HG03342 (cell line): ENCODE data around the gene TOMM6.

Experiments used
- ATAC-seq: cut with Tn5 transposase; IDR thresholded peaks from one replicate; pipeline ENCODE4 v1.9.1; 2021; ENCODE audit warnings: mild to moderate bottlenecking, moderate library complexity; ENCODE audit not compliant: unreplicated experiment

Gene TOMM6

DNA sequence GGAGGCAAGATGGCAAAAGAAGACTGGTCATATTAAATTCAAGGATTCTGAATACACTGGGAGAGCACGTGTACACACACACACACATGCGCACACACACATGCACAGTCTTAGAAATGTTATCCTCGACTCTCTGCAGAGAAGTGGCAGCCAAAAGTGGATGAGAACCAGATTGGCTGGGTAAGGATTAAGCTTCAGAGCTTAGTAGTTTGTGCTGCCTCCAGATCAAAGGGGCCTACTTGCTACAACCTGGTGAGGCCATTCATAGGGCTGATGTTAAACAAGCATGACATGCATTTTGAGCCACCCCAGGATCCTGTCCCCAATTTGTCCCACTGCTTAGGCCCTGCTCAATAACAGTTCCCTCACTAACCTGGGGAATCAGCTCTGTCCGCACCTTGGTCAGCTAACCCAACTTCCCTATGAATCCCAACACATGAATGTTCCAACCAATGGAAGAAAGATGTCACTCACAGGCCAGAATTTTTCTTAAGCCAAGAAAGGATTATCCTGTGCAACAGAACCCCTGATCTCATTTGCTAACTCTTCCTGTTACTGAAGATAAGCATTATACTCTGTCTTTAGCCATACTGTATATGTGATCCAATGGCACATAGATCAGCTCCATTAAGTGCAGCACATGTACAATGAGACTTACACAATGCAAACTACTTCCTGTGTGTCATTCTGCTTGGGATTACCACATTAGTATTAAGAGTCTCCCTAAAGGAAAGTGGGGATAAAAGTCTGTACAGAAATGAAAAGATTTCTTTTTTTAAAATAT, 31.0 kb downstream of the TOMM6 start:
- no peak for ATAC-seq

DNA sequence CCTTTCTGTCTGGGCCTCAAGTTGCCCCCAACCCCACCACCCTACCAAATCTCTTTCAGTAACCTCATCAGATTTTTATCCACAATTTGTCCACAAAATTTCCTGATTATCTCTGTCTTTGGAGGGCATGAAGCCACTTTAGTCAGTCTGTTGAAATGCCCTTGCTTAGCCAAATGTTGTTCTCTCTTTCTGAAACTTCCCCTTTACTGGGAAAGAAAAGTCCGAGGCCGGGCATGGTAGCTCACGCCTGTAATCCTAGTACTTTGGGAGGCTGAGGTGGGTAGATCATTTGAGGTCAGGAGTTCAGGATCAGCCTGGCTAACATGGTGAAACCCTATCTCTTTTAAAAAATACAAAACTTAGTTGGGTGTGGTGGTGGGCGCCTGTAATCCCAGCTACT, 33.8 kb downstream of the TOMM6 start:
- no peak for ATAC-seq

DNA sequence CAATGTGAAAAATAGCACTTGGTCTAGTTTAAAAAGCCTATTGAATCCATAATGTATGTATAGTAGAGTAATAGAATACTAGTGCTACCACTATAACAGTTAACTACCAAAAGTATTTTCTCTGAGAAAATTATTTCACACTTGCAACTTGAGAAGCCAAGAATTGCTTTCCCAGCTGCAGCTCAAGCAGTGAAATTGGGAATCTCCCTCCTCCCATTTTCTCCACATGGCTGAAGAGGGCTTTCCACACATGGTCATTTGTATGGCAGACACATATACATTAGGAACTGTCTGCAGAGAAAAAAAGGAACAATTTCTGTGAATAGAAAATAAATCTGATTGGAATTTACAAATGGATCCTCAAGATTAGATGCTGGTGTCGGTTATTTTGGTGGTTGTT, 34.5 kb downstream of the TOMM6 start:
- ATAC-seq: no peak

DNA sequence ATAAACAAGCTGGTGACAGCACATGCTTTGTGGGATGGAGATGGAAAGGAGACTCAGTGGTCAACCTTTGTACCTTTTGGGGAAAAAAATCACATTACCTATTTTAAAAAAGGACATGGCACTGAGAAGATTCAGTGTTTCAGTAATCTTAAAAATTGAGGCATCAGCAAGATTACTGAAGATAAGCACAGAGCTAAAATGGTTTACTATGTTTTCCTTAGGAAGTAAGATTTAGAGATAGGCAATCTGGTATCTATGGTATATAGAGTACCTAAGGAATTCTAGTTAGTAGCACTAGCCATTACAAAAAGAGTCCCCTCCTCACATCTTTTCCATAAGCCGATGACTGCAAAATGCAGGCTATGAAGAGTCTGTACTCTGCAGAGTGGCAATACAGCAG, 35.7 kb downstream of the TOMM6 start:
- no peak for ATAC-seq

DNA sequence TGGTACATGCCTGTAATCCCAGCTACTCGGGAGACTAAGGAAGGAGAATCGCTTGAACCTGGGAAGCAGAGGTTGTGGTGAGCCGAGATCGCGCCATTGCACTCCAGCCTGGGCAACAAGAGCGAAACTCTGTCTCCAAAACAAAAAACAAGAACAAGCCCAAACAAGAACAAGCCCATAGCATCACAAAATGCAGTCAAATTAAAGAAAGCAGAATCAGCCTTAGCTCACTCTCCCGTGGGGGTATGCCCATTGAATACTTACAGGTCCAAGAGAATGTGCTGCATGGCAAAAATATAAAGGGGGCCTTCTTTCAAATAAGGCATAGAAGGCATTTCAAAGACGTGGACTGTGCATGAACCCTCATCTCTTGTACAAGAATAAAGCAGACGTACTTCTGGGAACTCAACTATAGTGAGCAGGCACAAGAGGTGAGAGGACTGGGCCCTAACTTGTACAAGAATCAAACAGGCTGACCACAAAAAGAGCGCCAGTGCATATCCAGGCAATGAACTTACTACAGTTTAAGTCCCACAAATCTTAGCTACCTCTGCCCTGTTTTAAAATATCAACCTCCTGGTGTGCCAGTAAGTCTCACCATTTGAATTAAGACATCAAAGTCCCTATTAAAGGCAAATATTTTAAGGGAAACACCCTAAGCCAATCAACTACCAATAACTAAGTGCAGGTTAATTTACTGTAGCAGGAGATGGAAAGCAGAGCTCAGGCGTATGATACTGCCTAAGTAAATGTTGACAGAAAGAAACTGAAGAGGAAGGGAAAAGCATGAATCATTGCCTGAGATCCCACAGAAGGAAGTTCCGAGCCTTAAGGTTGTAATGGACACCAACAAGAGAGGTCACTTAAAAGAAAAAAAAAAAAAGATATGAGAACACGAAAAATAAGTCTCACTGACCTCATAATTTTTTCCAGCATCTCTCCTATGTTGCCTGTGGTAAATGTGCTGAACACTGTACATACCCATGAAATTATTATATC, 37.4 kb downstream of the TOMM6 start:
- ATAC-seq: no peak

DNA sequence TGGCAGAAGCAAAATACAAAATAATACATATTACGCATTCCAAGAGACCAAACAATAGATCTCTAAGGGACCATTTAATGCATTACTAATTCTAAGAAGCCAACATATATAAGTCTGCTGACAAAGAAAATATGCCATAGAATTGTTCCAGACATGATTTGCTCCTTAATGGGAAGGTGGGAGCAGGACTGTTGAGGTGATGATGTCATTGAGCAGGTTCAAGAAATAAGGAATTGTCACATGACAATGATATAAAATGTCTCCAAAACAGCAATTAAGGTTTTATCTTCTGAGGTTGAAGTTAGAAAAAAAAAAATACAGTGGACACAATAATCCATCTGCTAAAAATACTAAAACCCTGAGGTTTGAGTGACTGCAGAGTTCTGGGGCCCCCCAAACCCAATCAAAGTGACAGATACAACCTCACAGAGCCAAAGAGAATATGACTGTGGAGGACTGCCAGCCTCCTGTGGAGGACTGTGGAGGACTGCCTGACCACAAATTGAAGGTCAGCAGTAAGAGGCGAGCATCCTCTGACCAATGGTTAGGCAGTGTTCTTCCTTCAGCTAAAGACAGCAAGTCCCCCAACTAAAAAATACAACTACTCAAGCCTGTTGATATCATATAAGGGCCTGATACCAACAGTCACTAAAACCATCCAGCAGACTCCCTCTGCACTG, 39.0 kb downstream of the TOMM6 start:
- no peak for ATAC-seq

DNA sequence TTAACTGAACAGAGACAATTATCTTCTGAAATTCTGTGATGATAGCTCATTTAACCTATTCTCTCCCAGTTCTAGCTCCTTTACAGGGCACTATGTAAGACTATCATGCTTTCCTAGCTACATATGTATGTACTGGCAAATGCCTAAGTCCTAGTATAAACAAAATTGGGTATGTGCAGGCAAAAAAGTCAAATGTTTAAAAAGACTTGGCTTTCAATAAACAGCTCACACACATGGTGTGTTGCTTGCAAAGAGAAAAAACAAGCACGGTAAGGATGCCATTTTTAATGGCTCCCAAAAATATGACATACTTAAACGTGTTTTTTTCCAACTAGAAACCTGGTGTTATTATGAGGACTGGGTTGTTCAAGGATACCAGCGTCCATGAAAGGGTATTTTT, 44.8 kb downstream of the TOMM6 start:
- no peak for ATAC-seq

DNA sequence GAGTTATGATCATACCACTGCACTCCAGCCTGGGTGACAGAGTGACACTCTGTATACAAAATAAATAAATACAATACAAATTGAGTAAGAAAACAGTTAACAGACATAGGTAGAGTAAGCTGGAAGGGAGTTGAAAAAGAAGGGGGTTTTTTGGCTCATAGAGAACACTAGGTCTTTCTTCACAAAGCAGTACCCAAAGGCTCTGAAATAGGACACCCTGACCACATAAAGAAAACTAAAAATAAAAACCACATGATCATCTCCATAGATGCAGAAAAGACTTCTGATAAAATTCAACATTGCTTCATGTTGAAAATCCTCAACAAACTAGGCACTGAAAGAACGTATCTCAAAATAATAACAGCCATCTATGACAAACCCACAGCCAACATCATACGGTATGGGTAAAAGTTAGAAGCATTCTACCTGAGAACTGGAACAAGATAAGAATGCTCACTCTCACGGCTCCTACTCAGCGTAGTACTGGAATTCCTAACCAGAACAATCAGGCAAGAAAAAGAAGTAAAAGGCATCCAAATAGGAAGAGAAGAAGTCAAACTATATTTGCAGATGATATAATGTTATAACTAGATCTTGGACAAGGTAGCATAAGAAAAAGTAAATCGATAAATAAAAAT, 48.6 kb downstream of the TOMM6 start:
- no peak for ATAC-seq

DNA sequence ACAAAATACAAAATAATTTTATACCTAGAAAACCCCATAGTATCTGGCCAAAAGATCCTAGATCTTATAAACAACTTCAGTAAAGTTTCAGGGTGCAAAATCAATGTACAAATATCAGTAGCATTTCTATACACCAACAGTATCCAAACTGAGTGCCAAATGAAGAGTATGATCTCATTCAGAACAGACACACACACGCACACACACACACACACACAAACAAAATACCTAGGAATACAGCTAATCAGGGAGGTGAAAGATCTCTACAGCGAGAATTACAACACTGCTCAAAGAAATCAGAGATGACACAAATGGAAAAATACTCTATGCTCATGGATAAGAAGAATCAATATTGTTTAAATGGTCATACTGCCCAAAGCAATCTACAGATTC, 49.2 kb downstream of the TOMM6 start:
- no peak for ATAC-seq
